Sigmoid colon (tissue), 4 donors: ENCODE results near the gene PAXX.

Experiments
- POLR2AphosphoS5 ChIP-seq, 4 donors: sonication (generic); formaldehyde crosslinking; IDR thresholded peaks; one replicate each; pipeline ENCODE4 v1.6.1; 2017; ENCODE audit warnings: antibody characterized with exemption in 4 of 4
- TF ChIP-seq, protein P1 (sequence below), 4 experiments: fragments of 450-650 bp in 3 of 4; fragments of 200-600 bp in 1 of 4; IDR thresholded peaks; one replicate each; pipeline ENCODE4 v1.5.1; 2016 to 2019; ENCODE audit warnings: antibody characterized with exemption in 4 of 4, mild to moderate bottlenecking in 3 of 4, moderate library complexity in 2 of 4

- TF ChIP-seq POLR2AphosphoS5 (IDR thresholded peaks at IDR 0.05): no peak
- TF ChIP-seq, protein P1, sequence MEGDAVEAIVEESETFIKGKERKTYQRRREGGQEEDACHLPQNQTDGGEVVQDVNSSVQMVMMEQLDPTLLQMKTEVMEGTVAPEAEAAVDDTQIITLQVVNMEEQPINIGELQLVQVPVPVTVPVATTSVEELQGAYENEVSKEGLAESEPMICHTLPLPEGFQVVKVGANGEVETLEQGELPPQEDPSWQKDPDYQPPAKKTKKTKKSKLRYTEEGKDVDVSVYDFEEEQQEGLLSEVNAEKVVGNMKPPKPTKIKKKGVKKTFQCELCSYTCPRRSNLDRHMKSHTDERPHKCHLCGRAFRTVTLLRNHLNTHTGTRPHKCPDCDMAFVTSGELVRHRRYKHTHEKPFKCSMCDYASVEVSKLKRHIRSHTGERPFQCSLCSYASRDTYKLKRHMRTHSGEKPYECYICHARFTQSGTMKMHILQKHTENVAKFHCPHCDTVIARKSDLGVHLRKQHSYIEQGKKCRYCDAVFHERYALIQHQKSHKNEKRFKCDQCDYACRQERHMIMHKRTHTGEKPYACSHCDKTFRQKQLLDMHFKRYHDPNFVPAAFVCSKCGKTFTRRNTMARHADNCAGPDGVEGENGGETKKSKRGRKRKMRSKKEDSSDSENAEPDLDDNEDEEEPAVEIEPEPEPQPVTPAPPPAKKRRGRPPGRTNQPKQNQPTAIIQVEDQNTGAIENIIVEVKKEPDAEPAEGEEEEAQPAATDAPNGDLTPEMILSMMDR (IDR thresholded peaks at IDR 0.05): no peak
Measured at GRCh38 chr9:137026828-137027227, 34.6 kb downstream of the PAXX start.
